Natural killer cell (primary cell): Measurements from ENCODE around the gene PHACTR2. TPM values are rescaled to one million over a fixed set of nuclear protein-coding genes. Genes with fewer than 3 reads are reported as not detected.

Experiments
- ATAC-seq, 3 donors: fragments of 150-1000 bp in 2 of 3; fragments of 200-7000 bp in 1 of 3; cut with Tn5 transposase; 1 replicate in 1 of 3; 2 replicates in 2 of 3; pipeline ENCODE4 v1.10.0; 2021; ENCODE audit warnings: mild to moderate bottlenecking in 2 of 3, moderate library complexity in 2 of 3
- DNase-seq, 2 donors: peaks; one replicate each; pipeline versions ENCODE4 v3.0.0 to v3.0.0-alpha.2; 2013 to 2021; ENCODE audit warnings: mixed read lengths in 1 of 2
- H3K27ac ChIP-seq: one replicate; pipeline ENCODE4 v1.5.1; 2013; ENCODE audit warnings: mild to moderate bottlenecking, low read length
- H3K27me3 ChIP-seq: one replicate; pipeline ENCODE4 v1.6.1; 2013; ENCODE audit warnings: low read length; ENCODE audit not compliant: control insufficient read depth, insufficient read depth
- H3K36me3 ChIP-seq: one replicate; pipeline ENCODE4 v1.6.1; 2013; ENCODE audit warnings: low read length; ENCODE audit not compliant: control insufficient read depth, insufficient read depth
- H3K4me1 ChIP-seq: one replicate; pipeline ENCODE4 v1.6.1; 2013; ENCODE audit warnings: low read length; ENCODE audit not compliant: control insufficient read depth, insufficient read depth
- H3K4me3 ChIP-seq: one replicate; pipeline ENCODE4 v1.5.1; 2013; ENCODE audit warnings: low read length
- H3K9me3 ChIP-seq: one replicate; pipeline ENCODE4 v1.6.1; 2013; ENCODE audit warnings: low read length; ENCODE audit not compliant: control insufficient read depth, insufficient read depth
- H3K27ac Mint-ChIP-seq, 2 donors: one replicate each; pipeline ENCODE4 v1.8.0; 2022; ENCODE audit warnings: mild to moderate bottlenecking in 2 of 2, mixed read lengths in 2 of 2, moderate library complexity in 1 of 2
- H3K27me3 Mint-ChIP-seq, 2 donors: one replicate each; pipeline ENCODE4 v1.8.0; 2022; ENCODE audit warnings: low read depth in 2 of 2, mixed read lengths in 2 of 2
- H3K36me3 Mint-ChIP-seq: one replicate; pipeline ENCODE4 v1.8.0; 2022; ENCODE audit warnings: mixed read lengths
- H3K4me1 Mint-ChIP-seq, 2 donors: one replicate each; pipeline ENCODE4 v1.8.0; 2022; ENCODE audit warnings: mixed read lengths in 2 of 2
- H3K4me3 Mint-ChIP-seq: one replicate; pipeline ENCODE4 v1.8.0; 2022; ENCODE audit warnings: mild to moderate bottlenecking, moderate library complexity, mixed read lengths
- H3K9me3 Mint-ChIP-seq, 2 donors: one replicate each; pipeline ENCODE4 v1.8.0; 2022; ENCODE audit warnings: mixed read lengths in 2 of 2
- WGBS: methylation state at CpG from one replicate; pipeline ENCODE4 v1.1.7; 2013; ENCODE audit warnings: missing lambda C conversion rate; ENCODE audit not compliant: insufficient coverage; 5-methylcytosine and 5-hydroxymethylcytosine counted together
- intact Hi-C: fragments of 100-400 bp; cut with micrococcal nuclease; formaldehyde crosslinking; loops from one replicate; pipeline ENCODE4 v1.14.2; 2022
- total RNA-seq, 4 donors: library from RNA; stranded (reverse); fragments of 120-200 nt in 1 of 4; gene quantifications; one replicate each; pipeline versions ENCODE4 v1.2.3 to v1.2.4, GENCODE V29; 2013 to 2022
- TF ChIP-seq, protein P1 (sequence below): fragments of 200-600 bp; IDR thresholded peaks from one replicate; pipeline ENCODE4 v1.8.0; 2022; ENCODE audit warnings: antibody characterized with exemption

Gene PHACTR2
- total RNA-seq, 3 donors from 2014 or later (not counting 1 experiment from before 2014, with no cell fraction given): 23.8 to 32.7 (median 24.9) TPM

DNA sequence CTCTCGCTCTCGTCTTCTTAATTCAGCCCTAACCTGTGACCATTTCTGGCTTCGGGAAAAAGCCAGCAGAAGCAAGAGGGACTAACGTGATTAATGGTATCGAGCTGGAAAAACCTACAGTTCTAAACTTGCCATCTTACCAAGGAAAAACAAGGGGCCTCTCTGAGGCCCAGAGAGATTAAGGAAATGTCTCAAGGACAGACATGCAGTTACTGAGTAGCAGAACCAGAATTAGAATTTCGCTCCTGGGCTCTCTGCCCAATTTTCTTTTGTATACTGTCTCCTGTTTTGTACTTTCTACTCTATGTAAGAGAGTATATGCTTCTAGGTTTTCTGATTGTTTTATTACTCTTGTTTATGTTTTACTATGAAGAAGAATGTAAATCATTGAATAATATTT lies 97.6 kb downstream of the PHACTR2 start:
- H3K9me3 Mint-ChIP-seq: no peaks in the 10 kb centered on the region
- ATAC-seq: no peak
- no peak overlapping the region for H3K27ac ChIP-seq
- H3K4me3 Mint-ChIP-seq: no peak overlapping the region
- no peaks in the 10 kb centered on the region for H3K27me3 ChIP-seq
- intact Hi-C loops: no loop called here
- no peaks in the 10 kb centered on the region for H3K4me1 Mint-ChIP-seq
- H3K4me3 ChIP-seq: no peak overlapping the region
- no peaks in the 10 kb centered on the region for H3K36me3 Mint-ChIP-seq
- H3K36me3 ChIP-seq: peaks cover 12% of the 10 kb centered on the region
- no peaks in the 10 kb centered on the region for H3K27me3 Mint-ChIP-seq
- whole genome bisulfite sequencing: 98% methylated on average over 6 of the region's 6 CpGs
- TF ChIP-seq, protein P1, sequence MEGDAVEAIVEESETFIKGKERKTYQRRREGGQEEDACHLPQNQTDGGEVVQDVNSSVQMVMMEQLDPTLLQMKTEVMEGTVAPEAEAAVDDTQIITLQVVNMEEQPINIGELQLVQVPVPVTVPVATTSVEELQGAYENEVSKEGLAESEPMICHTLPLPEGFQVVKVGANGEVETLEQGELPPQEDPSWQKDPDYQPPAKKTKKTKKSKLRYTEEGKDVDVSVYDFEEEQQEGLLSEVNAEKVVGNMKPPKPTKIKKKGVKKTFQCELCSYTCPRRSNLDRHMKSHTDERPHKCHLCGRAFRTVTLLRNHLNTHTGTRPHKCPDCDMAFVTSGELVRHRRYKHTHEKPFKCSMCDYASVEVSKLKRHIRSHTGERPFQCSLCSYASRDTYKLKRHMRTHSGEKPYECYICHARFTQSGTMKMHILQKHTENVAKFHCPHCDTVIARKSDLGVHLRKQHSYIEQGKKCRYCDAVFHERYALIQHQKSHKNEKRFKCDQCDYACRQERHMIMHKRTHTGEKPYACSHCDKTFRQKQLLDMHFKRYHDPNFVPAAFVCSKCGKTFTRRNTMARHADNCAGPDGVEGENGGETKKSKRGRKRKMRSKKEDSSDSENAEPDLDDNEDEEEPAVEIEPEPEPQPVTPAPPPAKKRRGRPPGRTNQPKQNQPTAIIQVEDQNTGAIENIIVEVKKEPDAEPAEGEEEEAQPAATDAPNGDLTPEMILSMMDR: no peak
- H3K27ac Mint-ChIP-seq: no peak overlapping the region
- H3K4me1 ChIP-seq: no peaks in the 10 kb centered on the region
- no peak for DNase-seq
- no peaks in the 10 kb centered on the region for H3K9me3 ChIP-seq

DNA sequence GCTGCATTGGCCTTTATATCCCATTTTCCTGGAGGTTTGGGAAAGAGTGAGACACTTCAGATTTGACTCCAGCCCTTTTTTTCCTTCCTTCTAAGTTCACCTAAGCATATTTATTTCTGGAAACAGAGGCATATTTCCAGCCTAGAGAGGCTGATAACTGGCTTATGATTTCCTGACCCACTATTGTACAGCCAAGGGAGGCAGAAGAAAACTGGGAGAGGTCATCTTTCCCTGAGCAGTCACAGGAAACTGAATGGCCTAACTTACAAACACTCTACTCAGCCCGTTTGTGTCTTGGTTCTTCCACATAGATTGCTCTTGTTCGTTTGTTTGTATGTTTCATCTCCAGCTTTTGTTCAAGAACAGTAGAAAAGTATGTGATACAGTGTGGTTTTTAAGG lies 101.2 kb downstream of the PHACTR2 start:
- no peak overlapping the region for H3K4me3 Mint-ChIP-seq
- TF ChIP-seq, protein P1: no peak
- H3K36me3 Mint-ChIP-seq: peaks cover 15% of the 10 kb centered on the region
- H3K9me3 Mint-ChIP-seq: no peaks in the 10 kb centered on the region
- H3K27me3 Mint-ChIP-seq: no peaks in the 10 kb centered on the region
- H3K4me3 ChIP-seq: no peak overlapping the region
- no peak overlapping the region for H3K27ac Mint-ChIP-seq
- no peak for ATAC-seq
- H3K4me1 Mint-ChIP-seq: no peaks in the 10 kb centered on the region
- DNase-seq: no peak
- 86% methylated on average over 1 of the region's 2 CpGs for WGBS
- intact Hi-C loops: no loop called here
- no peaks in the 10 kb centered on the region for H3K9me3 ChIP-seq
- H3K27ac ChIP-seq: no peak overlapping the region
- peaks cover 15% of the 10 kb centered on the region for H3K36me3 ChIP-seq
- no peaks in the 10 kb centered on the region for H3K4me1 ChIP-seq
- H3K27me3 ChIP-seq: no peaks in the 10 kb centered on the region

DNA sequence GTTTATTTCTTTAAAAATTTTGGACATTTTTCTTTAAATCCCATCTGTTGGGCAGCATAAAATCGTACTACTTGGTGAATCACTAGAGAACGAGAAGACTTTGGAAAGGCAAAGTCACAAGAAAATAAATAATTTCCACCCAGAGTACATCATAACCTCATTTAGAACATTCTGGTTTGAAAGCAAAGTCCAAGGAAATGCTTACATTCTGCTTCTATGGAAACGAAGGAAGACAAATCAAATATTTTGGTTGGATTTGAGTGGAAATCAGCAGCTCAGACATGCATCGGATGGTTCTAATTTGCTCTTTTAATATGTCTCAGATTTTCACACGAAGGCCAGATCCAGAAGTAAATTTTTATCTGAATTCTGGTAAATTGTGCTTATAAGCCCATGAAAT lies 104.7 kb downstream of the PHACTR2 start:
- no peaks in the 10 kb centered on the region for H3K27me3 ChIP-seq
- Mint-ChIP-seq H3K4me3 (no peak overlapping the region), H3K36me3 (peaks cover 37% of the 10 kb centered on the region), H3K27ac (no peak overlapping the region), H3K4me1 (no peaks in the 10 kb centered on the region), H3K9me3 (peaks cover 3 to 12% of the 10 kb centered on the region in 2 donors), H3K27me3 (no peaks in the 10 kb centered on the region)
- H3K36me3 ChIP-seq: peaks cover 9% of the 10 kb centered on the region
- H3K4me3 ChIP-seq: no peak overlapping the region
- H3K4me1 ChIP-seq: no peaks in the 10 kb centered on the region
- TF ChIP-seq, protein P1: no peak
- intact Hi-C loops: no loop called here
- H3K27ac ChIP-seq: no peak overlapping the region
- peaks cover 8% of the 10 kb centered on the region for H3K9me3 ChIP-seq
- 94% methylated on average over 5 of the region's 5 CpGs for WGBS
- ATAC-seq: no peak
- DNase-seq: no peak

DNA sequence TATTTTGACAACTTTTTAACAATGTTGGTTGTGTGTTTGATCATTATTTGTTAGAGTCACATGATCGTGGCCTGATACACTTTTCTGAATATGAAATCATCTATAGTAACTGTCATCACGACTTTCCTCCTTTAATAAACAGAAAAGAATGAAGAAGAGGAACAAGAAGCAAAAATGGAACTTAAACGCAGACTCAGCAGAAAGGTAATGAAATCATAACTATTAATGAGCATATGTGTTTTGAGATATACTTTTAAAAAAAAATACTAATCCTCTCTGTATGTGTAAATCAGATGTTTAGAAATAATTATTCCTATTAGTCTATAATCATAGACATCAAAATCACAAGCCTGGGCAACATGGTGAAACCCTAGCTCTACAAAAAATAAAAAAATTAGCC lies 105.3 kb downstream of the PHACTR2 start:
- Mint-ChIP-seq H3K4me1 (no peaks in the 10 kb centered on the region), H3K9me3 (peaks cover 3 to 12% of the 10 kb centered on the region in 2 donors), H3K27ac (no peak overlapping the region), H3K36me3 (peaks cover 37% of the 10 kb centered on the region), H3K4me3 (no peak overlapping the region), H3K27me3 (no peaks in the 10 kb centered on the region)
- TF ChIP-seq, protein P1: no peak
- whole genome bisulfite sequencing: no CpG with 5 or more reads among the region's 3 CpGs
- Histone ChIP-seq H3K27ac (no peak overlapping the region), H3K4me3 (no peak overlapping the region), H3K9me3 (peaks cover 8% of the 10 kb centered on the region), H3K27me3 (no peaks in the 10 kb centered on the region), H3K4me1 (no peaks in the 10 kb centered on the region), H3K36me3 (peaks cover 9% of the 10 kb centered on the region)
- DNase-seq: no peak
- intact Hi-C loops: no loop called here
- no peak for ATAC-seq
